ENCODE results near the gene IFT80. TPM values are rescaled to one million over a fixed set of nuclear protein-coding genes. Genes with fewer than 3 reads are reported as not detected.

IFT80 gene
- total RNA-seq, 4 donors from 2014 or later: 5.5 to 11.9 (median 9.7) TPM

GRCh38 chr3:160232014-160232413, 167.0 kb downstream of the IFT80 start:
- no peaks in the 10 kb centered on the region for H3K4me1 ChIP-seq
- peaks cover 0 to 51% (median 16%) of the 10 kb centered on the region in 4 donors for H3K27me3 ChIP-seq
- intact Hi-C loops (cut with DNase I): no loop called here
- no peak for DNase-seq (ENCODE audit: extremely low spot score)
- TF ChIP-seq EP300 (IDR thresholded peaks at IDR 0.05): no peak
- no peak for TF ChIP-seq POLR2A (IDR thresholded peaks at IDR 0.05; ENCODE audit: low read depth)
- no peak for TF ChIP-seq CTCF (IDR thresholded peaks at IDR 0.05)
- TF ChIP-seq POLR2AphosphoS5 (IDR thresholded peaks at IDR 0.05): no peak
- 75% methylated on average over 3 of the region's 3 CpGs for WGBS
- no peaks in the 10 kb centered on the region for H3K36me3 ChIP-seq
- H3K4me3 ChIP-seq: no peak overlapping the region
- no peak overlapping the region for H3K27ac ChIP-seq (replicated peaks in 1 of 4)
- no peaks in the 10 kb centered on the region for H3K9me3 ChIP-seq

- Histone ChIP-seq H3K4me3 (no peak overlapping the region), H3K27ac (replicated peaks in 1 of 4) (no peak overlapping the region), H3K36me3 (no peaks in the 10 kb centered on the region), H3K4me1 (peaks cover 15 to 28% (median 24%) of the 10 kb centered on the region in 4 donors), H3K27me3 (peaks cover 0 to 72% (median 23%) of the 10 kb centered on the region in 4 donors), H3K9me3 (no peaks in the 10 kb centered on the region)
- TF ChIP-seq POLR2AphosphoS5 (IDR thresholded peaks at IDR 0.05) (no peak), POLR2A (IDR thresholded peaks at IDR 0.05; ENCODE audit: low read depth) (no peak), EP300 (IDR thresholded peaks at IDR 0.05) (no peak), CTCF (IDR thresholded peaks at IDR 0.05) (no peak)
- 68% methylated on average over 3 of the region's 3 CpGs for WGBS
- DNase-seq (ENCODE audit: extremely low spot score): no peak
- intact Hi-C loops (cut with DNase I): no loop called here
Observed at GRCh38 chr3:160227419-160227818, 171.6 kb downstream of the IFT80 start.

- WGBS: 7% methylated on average over 6 of the region's 87 CpGs
- Histone ChIP-seq H3K4me3 (peak overlapping the region; percentile 56 to 70 (median 63)), H3K9me3 (no peaks in the 10 kb centered on the region), H3K36me3 (no peaks in the 10 kb centered on the region), H3K4me1 (peaks cover 15 to 28% (median 24%) of the 10 kb centered on the region in 4 donors), H3K27me3 (peaks cover 0 to 65% (median 23%) of the 10 kb centered on the region in 4 donors), H3K27ac (replicated peaks in 1 of 4) (no peak overlapping the region)
- intact Hi-C loops (cut with DNase I): no loop called here
- no peak for TF ChIP-seq POLR2A (IDR thresholded peaks at IDR 0.05; ENCODE audit: low read depth)
- no peak for TF ChIP-seq CTCF (IDR thresholded peaks at IDR 0.05)
- no peak for TF ChIP-seq POLR2AphosphoS5 (IDR thresholded peaks at IDR 0.05)
- TF ChIP-seq EP300 (IDR thresholded peaks at IDR 0.05): no peak
- no peak for DNase-seq (ENCODE audit: extremely low spot score)
Observed at GRCh38 chr3:160226026-160226907, 172.8 kb downstream of the IFT80 start.

- H3K4me3 ChIP-seq: peak within 1 kb of the TSS; percentile 56 to 70 (median 63)
- H3K36me3 ChIP-seq: no peaks in the 10 kb centered on the region
- intact Hi-C loops (cut with DNase I): no loop called here
- DNase-seq (ENCODE audit: extremely low spot score): no peak
- no peaks in the 10 kb centered on the region for H3K9me3 ChIP-seq
- TF ChIP-seq CTCF (IDR thresholded peaks at IDR 0.05) (peak in 1 of 3 experiments; percentile 21), POLR2AphosphoS5 (IDR thresholded peaks at IDR 0.05) (no peak), POLR2A (IDR thresholded peaks at IDR 0.05; ENCODE audit: low read depth) (no peak), EP300 (IDR thresholded peaks at IDR 0.05) (no peak)
- H3K27me3 ChIP-seq: peaks cover 0 to 60% (median 23%) of the 10 kb centered on the region in 4 donors
- peaks cover 15 to 28% (median 24%) of the 10 kb centered on the region in 4 donors for H3K4me1 ChIP-seq
- WGBS: 2% methylated on average over 35 of the region's 104 CpGs
- H3K27ac ChIP-seq (replicated peaks in 1 of 4): peak within 1 kb of the TSS in 1 of 4 donors; percentile 44
Observed at GRCh38 chr3:160225176-160226025, 173.6 kb downstream of the IFT80 start, which contains the start of gene C3orf80. Gene C3orf80, plus strand, starts transcription at chr3:160225422. Its CDS starts 214 bp downstream, at chr3:160225636.
